ENCODE data around the gene SPDYE1.

The SPDYE1 gene

DNA sequence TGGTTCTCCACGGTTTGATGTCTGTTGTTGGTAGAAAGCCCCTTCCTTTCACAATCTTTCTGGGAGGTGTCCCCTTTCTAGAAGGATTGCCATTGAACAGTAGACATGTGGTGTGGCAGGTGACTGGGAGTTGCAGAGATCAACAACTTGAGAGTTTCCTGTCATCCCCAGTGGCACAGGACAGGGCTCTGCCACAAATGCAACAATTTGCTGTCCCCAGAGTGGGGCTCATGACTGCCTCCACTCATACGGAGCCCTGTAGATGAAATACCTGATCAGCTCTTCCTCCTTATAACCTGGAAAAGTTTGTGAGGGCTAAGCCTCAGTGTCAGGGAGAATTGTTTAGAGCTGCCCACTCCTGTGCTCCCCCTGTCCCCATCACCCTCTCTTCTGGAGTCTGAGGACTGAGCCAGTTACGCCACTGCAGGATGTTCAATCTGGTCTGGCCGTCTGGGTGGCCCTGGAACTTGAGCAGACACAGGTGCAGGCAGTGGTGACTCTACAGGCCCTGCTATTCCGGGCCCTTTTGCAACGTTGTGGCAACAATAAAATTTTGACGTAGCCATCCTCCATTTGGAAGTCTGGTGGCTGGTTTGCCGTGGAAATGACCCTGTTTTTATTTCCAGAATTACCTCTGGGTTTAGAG, 53.3 kb downstream of the SPDYE1 start:
- peaks cover 40% of the 10 kb centered on the region for H3K4me1 Mint-ChIP-seq
- DNase-seq (ENCODE audit: low spot score in 2 of 2) (no peak), ATAC-seq (replicated peaks; ENCODE audit: extremely low read depth, poor library complexity, severe bottlenecking) (no peak)
- H3K36me3 Mint-ChIP-seq (ENCODE audit: insufficient read depth) = peaks cover 49% of the 10 kb centered on the region
- H3K27me3 Mint-ChIP-seq = no peaks in the 10 kb centered on the region
- no peaks in the 10 kb centered on the region for H3K9me3 Mint-ChIP-seq
- H3K27ac Mint-ChIP-seq (ENCODE audit: low read depth) = no peak overlapping the region
- no peak overlapping the region for H3K4me3 Mint-ChIP-seq

DNA sequence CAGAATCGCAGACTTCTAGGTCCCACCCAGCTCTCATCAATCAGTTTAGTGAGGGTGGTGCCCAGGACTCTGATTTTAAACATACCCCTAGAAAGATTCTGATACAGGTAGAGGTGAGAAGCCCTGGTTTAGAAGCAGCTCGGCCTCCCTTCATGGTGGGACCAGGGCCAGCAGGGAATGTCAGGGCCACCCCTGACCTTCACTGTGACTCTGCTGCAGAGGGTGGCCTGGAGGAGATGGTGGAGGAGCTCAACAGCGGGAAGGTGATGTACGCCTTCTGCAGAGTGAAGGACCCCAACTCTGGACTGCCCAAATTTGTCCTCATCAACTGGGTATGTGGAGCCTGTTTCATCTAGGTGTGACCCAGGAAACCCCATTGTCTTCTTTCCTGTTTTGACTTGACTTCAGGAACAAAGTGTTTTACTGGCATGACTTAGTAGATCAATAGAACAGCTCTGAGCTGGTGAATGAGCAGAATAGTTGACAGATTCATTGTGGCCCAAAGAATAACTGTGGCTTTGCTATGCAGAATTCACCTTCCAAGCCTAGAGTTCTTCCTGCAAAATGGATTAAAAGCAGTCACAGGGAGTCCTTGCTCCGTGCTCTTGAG, 54.0 kb downstream of the SPDYE1 start:
- ATAC-seq (replicated peaks; ENCODE audit: extremely low read depth, poor library complexity, severe bottlenecking) (no peak), DNase-seq (ENCODE audit: low spot score in 2 of 2) (no peak)
- no peaks in the 10 kb centered on the region for H3K9me3 Mint-ChIP-seq
- H3K27me3 Mint-ChIP-seq = no peaks in the 10 kb centered on the region
- peaks cover 39% of the 10 kb centered on the region for H3K4me1 Mint-ChIP-seq
- H3K27ac Mint-ChIP-seq (ENCODE audit: low read depth) = no peak overlapping the region
- H3K4me3 Mint-ChIP-seq = no peak overlapping the region
- peaks cover 52% of the 10 kb centered on the region for H3K36me3 Mint-ChIP-seq (ENCODE audit: insufficient read depth)

DNA sequence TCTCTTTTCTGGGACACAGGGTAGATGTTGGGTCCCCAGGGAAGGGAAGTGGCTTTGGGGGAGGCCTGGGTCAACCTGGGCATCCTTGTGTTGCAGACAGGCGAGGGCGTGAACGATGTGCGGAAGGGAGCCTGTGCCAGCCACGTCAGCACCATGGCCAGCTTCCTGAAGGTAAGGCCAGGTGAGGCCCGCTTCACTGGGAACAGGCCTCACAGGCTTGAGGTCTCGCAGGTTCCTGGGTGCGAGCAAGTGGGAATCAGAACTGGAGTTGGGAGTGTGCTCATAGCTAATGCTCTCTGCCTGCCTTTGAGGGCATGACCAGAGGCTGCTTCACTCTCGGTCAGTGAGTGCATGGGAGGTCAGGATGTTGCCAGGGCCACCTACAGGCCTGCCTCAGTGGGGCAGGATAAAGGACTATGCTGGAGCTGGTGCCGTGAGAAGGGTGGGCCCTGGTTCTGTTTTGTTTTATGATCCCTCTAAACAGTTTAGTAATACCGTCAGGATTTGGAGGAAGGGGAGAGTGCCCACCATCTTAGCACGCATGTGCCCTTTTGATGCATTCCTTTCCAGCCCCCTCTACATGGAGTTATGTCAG, 55.2 kb downstream of the SPDYE1 start:
- peaks cover 29% of the 10 kb centered on the region for H3K4me1 Mint-ChIP-seq
- H3K9me3 Mint-ChIP-seq = no peaks in the 10 kb centered on the region
- H3K36me3 Mint-ChIP-seq (ENCODE audit: insufficient read depth) = peaks cover 57% of the 10 kb centered on the region
- DNase-seq (ENCODE audit: low spot score in 2 of 2) (no peak), ATAC-seq (replicated peaks; ENCODE audit: extremely low read depth, poor library complexity, severe bottlenecking) (no peak)
- H3K4me3 Mint-ChIP-seq = no peak overlapping the region
- no peak overlapping the region for H3K27ac Mint-ChIP-seq (ENCODE audit: low read depth)
- no peaks in the 10 kb centered on the region for H3K27me3 Mint-ChIP-seq

GRCh38 chr7:44056681-44057080, 59.0 kb downstream of the SPDYE1 start:
- Mint-ChIP-seq H3K36me3 (ENCODE audit: insufficient read depth) (peaks cover 58% of the 10 kb centered on the region), H3K4me1 (peaks cover 27% of the 10 kb centered on the region), H3K27ac (ENCODE audit: low read depth) (no peak overlapping the region), H3K4me3 (no peak overlapping the region), H3K9me3 (no peaks in the 10 kb centered on the region), H3K27me3 (no peaks in the 10 kb centered on the region)
- ATAC-seq (replicated peaks; ENCODE audit: extremely low read depth, poor library complexity, severe bottlenecking) = no peak
- no peak for DNase-seq (ENCODE audit: low spot score in 2 of 2)

DNA sequence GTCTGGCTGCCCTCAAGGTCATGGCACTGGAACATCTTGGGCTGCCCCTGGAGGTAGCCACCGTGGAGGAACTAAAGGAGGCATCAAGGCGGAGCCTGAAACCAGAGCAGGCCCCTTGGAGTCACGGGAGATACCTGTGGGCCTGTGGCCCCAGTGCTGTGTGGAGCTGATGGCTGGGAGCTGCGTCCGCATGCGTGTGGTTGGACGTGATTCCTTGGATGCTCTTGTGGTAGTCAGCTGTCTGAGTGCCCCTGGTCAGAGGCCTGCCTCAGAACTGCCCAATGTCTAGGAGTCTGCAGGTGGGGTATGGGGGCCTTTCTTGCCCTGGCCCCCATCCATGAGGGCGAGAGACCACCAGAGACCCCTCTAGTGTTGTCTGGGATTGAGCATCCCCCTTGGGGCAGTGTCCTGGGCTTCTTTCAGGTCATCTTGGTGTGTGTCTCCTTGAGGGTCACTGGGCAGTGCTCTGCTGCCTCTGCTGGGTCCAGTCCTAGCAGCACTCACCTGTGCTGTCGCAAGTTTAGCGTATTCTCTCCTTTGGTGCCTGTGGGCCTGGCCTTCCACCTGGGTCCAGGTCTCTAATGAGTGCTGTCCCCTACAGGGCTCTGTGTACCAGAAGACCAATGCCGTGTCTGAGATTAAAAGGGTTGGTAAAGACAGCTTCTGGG, 59.6 kb downstream of the SPDYE1 start:
- Mint-ChIP-seq H3K4me1 (peaks cover 27% of the 10 kb centered on the region), H3K27me3 (no peaks in the 10 kb centered on the region), H3K9me3 (no peaks in the 10 kb centered on the region), H3K4me3 (no peak overlapping the region), H3K36me3 (ENCODE audit: insufficient read depth) (peaks cover 52% of the 10 kb centered on the region), H3K27ac (ENCODE audit: low read depth) (no peak overlapping the region)
- DNase-seq (ENCODE audit: low spot score in 2 of 2) (no peak), ATAC-seq (replicated peaks; ENCODE audit: extremely low read depth, poor library complexity, severe bottlenecking) (no peak)

GRCh38 chr7:44057849-44058758, 60.4 kb downstream of the SPDYE1 start:
- H3K4me3 Mint-ChIP-seq = no peak overlapping the region
- no peak for DNase-seq (ENCODE audit: low spot score in 2 of 2)
- no peak for ATAC-seq (replicated peaks; ENCODE audit: extremely low read depth, poor library complexity, severe bottlenecking)
- H3K36me3 Mint-ChIP-seq (ENCODE audit: insufficient read depth) = peaks cover 44% of the 10 kb centered on the region
- peaks cover 27% of the 10 kb centered on the region for H3K4me1 Mint-ChIP-seq
- no peaks in the 10 kb centered on the region for H3K9me3 Mint-ChIP-seq
- no peaks in the 10 kb centered on the region for H3K27me3 Mint-ChIP-seq
- H3K27ac Mint-ChIP-seq (ENCODE audit: low read depth) = no peak overlapping the region

- peaks cover 42% of the 10 kb centered on the region for H3K36me3 Mint-ChIP-seq (ENCODE audit: insufficient read depth)
- ATAC-seq (replicated peaks; ENCODE audit: extremely low read depth, poor library complexity, severe bottlenecking) (no peak), DNase-seq (ENCODE audit: low spot score in 2 of 2) (no peak)
- H3K27me3 Mint-ChIP-seq = no peaks in the 10 kb centered on the region
- H3K9me3 Mint-ChIP-seq = no peaks in the 10 kb centered on the region
- H3K4me3 Mint-ChIP-seq = no peak overlapping the region
- peaks cover 27% of the 10 kb centered on the region for H3K4me1 Mint-ChIP-seq
- H3K27ac Mint-ChIP-seq (ENCODE audit: low read depth) = no peak overlapping the region
Observed at GRCh38 chr7:44058759-44059218, 61.1 kb downstream of the SPDYE1 start.

- ATAC-seq (replicated peaks; ENCODE audit: extremely low read depth, poor library complexity, severe bottlenecking) (no peak), DNase-seq (ENCODE audit: low spot score in 2 of 2) (no peak)
- H3K36me3 Mint-ChIP-seq (ENCODE audit: insufficient read depth) = peaks cover 37% of the 10 kb centered on the region
- no peak overlapping the region for H3K27ac Mint-ChIP-seq (ENCODE audit: low read depth)
- H3K9me3 Mint-ChIP-seq = no peaks in the 10 kb centered on the region
- H3K4me3 Mint-ChIP-seq = no peak overlapping the region
- H3K27me3 Mint-ChIP-seq = no peaks in the 10 kb centered on the region
- H3K4me1 Mint-ChIP-seq = peaks cover 27% of the 10 kb centered on the region
Observed at GRCh38 chr7:44059219-44060090, 61.8 kb downstream of the SPDYE1 start.

Data from central memory CD8-positive, alpha-beta T cell (primary cell).